ENCODE data around the gene CD82.

Gene CD82

GRCh38 chr11:44602891-44603310 lies 37.4 kb downstream of the CD82 start:
- no peak for DNase-seq

GRCh38 chr11:44604171-44604581 lies 38.7 kb downstream of the CD82 start:
- no peak for DNase-seq

GRCh38 chr11:44605068-44605708 lies 39.7 kb downstream of the CD82 start:
- DNase-seq: no peak

GRCh38 chr11:44605965-44606364 lies 40.5 kb downstream of the CD82 start:
- DNase-seq: no peak

DNA sequence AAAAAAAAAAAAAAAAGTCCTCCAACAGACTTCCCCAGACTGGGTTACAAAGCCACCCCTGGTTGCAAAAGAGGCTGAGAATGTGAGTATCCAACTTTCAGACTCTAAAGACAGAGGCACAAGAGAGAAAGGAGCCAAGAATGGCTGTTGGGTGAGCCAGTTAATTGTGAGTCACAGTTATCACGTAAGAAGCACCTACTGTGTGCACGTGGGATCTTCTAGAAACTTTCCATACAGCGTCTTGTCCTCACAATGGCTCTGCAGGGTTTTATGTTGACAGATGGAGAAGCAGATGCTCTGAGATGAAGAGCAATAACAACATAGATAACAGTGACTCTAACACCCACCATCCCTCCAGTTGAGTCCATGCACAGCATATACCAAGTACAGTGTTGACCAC lies 41.0 kb downstream of the CD82 start:
- no peak for DNase-seq

DNA sequence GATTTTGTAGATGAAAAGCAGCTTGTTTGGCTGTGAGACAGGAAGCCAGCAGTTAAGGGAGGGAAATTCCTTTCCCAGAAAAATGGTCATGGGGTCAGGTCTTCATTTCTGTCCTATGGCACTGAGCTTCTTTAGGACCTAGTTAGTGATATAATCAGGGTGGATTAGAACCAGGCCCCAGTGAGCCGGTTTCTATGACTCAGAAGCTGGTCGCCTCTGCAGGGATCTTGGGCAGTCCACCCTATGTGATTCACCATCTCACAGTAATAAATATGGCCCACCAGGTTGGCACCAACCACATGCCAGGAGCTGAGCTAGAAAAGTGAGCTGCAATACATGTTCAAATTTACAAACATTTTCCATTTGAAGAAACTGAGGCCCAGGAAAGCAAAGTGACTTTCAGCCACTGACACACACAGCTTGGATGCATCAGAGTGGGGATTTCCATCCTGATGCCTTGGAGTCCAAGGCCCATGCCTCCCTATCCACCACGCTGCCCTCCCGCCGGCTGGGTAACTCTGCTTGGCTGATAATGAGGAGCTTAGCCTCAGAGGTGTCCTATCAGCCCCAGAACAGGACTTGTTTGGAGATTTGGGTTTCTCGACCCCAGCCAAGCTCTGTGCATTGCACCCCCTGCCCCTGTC lies 42.0 kb downstream of the CD82 start:
- DNase-seq: no peak

- no peak for DNase-seq
These were observed 42.5 kb downstream of the CD82 start for GRCh38 chr11:44607987-44608386.

GRCh38 chr11:44608651-44608990 lies 43.2 kb downstream of the CD82 start:
- DNase-seq: no peak

- no peak for DNase-seq
These were observed 43.7 kb downstream of the CD82 start for GRCh38 chr11:44608991-44609782.

DNA sequence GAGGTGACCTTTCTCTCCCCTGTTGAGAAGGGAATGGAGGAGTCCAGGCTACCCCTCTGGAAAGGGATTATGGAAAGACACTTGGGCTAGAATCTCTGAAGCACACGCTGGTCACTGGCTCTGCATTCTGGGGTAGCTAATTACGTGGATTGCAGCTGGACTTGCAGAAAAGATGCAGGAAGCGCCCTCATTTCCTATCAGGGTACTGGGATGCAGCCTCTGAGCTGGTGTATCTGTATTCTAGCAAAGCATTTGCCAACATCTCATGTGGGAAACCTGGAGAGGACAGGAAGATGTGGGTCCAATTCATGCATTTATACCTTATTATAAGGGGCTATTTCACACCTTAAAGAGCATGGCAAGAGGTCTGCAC lies 44.3 kb downstream of the CD82 start:
- DNase-seq: no peak

- no peak for DNase-seq
These were observed 44.9 kb downstream of the CD82 start for GRCh38 chr11:44610186-44610955.

GRCh38 chr11:44611088-44611487 lies 45.6 kb downstream of the CD82 start:
- no peak for DNase-seq

- DNase-seq: no peak
These were observed 46.4 kb downstream of the CD82 start for GRCh38 chr11:44611687-44612434.

- DNase-seq: no peak
These were observed 47.7 kb downstream of the CD82 start for GRCh38 chr11:44613153-44613552.

DNA sequence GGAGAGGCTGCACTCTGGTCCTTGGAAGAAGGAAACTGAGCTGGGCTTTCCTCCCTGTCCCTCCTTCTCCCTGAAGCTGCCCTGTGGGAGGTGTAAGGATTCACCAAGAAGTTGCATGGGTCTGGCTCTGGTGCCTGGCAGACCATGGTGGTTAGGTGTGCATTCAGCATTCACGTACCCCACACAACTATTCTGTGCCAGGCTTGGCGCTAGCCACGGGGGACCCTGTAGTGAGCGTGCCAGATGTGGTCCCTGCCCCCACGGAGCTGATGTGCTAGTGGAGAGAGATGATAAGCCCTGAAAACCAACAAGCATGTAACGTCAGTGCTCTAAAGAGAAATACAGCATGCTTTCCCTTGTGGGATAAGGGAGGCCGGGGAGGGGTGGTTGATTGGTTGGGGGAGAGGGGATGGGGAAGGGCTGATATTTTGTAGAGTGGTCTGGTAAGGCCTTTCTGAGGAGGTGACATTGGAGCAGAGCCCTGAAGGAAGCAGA lies 48.9 kb downstream of the CD82 start:
- DNase-seq: no peak

- DNase-seq: no peak
These were observed 49.7 kb downstream of the CD82 start for GRCh38 chr11:44615041-44615755.

GRCh38 chr11:44615913-44616791 lies 50.7 kb downstream of the CD82 start:
- DNase-seq: no peak

DNA sequence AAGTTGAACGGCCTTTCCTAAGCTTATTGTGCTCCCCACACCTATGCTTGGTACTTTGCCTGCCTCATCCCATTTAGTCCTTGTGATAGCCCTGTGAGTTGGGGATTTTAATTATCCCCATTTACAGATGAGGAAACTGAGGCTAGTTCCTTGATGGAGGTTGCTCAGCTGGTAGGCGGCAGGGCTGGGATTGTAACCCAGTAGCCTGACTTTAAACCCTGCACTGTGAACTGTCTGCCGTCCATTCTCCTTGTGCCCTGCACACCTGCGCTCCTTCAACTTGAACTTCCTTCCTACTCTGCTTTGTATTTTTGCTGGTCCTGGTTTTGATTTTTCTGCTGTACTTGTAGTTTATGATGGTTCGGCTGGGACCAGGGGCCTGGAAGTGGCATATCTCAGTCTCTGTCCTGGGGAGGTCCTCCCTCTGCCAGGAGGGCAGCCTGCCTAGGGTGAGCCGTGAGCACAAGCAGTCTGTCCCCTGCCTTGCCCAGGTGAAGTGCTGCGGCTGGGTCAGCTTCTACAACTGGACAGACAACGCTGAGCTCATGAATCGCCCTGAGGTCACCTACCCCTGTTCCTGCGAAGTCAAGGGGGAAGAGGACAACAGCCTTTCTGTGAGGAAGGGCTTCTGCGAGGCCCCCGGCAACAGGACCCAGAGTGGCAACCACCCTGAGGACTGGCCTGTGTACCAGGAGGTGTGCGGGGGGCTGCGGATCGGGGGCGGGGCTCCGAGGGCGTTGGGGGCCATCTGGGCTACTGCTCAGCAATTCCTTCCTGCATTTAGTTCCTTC lies 52.4 kb downstream of the CD82 start:
- no peak for DNase-seq

- no peak for DNase-seq
These were observed 53.3 kb downstream of the CD82 start for GRCh38 chr11:44618561-44619425.

All from bone marrow (tissue), 2 donors.